ENCODE data around the gene CDKN2C.

CDKN2C gene

DNA sequence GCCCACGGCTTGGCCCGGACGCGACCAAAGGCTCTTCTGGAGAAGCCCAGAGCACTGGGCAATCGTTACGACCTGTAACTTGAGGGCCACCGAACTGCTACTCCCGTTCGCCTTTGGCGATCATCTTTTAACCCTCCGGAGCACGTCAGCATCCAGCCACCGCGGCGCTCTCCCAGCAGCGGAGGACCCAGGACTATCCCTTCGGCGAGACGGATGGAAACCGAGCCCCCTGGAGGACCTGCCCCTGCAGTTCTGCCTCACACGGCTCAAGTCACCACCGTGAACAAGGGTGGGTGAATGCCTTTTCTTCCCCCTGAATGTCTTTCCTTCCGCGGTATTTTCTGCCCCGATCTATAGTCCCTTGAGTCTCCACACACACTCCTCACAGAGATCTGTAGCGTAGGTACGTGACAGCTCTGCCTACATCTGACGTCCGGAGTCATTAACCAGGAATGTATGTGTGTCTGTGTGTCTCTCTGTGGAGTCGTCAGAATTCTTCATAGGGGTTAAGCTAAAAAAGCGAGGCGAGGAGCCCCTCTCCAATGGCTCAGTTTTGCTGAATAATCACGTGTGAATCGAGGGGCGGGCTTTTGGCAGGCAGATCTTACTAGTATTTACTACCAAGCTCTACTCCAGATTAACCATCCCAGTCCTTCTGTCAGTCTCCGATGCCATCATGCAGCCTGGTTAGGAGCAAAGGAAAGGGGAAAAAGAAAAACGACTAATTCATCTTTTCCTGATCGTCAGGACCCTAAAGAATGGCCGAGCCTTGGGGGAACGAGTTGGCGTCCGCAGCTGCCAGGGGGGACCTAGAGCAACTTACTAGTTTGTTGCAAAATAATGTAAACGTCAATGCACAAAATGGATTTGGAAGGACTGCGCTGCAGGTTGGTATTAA, at the start of gene CDKN2C:
CDKN2C (plus strand) TSS at position 635 of the 898 bp plus-strand sequence; CDS start at position 759, 124 bp downstream.
- TF ChIP-seq, protein P1, sequence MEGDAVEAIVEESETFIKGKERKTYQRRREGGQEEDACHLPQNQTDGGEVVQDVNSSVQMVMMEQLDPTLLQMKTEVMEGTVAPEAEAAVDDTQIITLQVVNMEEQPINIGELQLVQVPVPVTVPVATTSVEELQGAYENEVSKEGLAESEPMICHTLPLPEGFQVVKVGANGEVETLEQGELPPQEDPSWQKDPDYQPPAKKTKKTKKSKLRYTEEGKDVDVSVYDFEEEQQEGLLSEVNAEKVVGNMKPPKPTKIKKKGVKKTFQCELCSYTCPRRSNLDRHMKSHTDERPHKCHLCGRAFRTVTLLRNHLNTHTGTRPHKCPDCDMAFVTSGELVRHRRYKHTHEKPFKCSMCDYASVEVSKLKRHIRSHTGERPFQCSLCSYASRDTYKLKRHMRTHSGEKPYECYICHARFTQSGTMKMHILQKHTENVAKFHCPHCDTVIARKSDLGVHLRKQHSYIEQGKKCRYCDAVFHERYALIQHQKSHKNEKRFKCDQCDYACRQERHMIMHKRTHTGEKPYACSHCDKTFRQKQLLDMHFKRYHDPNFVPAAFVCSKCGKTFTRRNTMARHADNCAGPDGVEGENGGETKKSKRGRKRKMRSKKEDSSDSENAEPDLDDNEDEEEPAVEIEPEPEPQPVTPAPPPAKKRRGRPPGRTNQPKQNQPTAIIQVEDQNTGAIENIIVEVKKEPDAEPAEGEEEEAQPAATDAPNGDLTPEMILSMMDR (IDR thresholded peaks at IDR 0.05; ENCODE audit: borderline replicate concordance, insufficient read depth, low read depth, low read length): 0 out of 2 replicates have a peak, but pooled peaks have one; percentile 9

DNA sequence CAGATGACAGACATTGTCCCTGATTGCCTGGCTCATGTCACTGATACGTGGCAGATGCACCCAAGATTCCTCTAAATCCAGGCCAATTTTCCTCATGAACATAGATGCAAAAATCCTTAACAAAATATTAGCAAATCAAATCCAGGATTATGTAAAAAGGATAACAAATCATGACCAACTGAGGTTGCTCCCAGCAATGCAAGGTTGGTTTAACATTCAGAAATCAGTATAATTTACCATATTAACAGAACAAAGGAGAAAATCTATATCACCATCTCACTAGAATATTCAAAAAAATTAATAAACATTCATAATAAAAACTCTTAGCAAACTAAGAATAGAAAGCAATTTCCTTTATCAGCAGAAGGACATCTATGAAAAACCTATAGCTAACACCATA, 49.6 kb upstream of the CDKN2C start:
- H3K4me3 ChIP-seq (ENCODE audit: low read depth, low read length): no peak overlapping the region
- TF ChIP-seq, protein P1 (IDR thresholded peaks at IDR 0.05; ENCODE audit: borderline replicate concordance, insufficient read depth, low read depth, low read length): no peak

More for the DNA sequence above, at the start of gene CDKN2C:
- H3K4me3 ChIP-seq (ENCODE audit: low read depth, low read length): peak within 1 kb of the TSS; percentile 69

DNA sequence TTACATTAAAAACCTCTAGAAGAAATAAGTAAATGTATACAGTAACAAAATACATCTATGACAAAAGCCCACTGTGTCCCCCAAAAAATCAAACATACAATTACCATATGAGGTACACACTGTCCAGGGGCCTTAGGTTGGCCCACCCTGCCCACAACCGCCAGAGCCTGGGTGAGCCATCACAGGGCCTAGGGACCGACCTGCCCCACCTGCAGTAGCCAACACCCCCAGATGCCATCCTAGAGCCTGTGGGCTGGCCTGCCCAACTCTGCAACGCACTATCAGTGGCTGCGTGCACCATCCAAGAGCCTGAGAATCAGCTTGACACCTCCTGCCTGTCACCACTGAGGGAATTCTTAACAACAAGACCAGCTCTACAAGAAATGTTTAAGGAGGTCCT, 49.0 kb upstream of the CDKN2C start:
- no peak overlapping the region for H3K4me3 ChIP-seq (ENCODE audit: low read depth, low read length)
- TF ChIP-seq, protein P1 (IDR thresholded peaks at IDR 0.05; ENCODE audit: borderline replicate concordance, insufficient read depth, low read depth, low read length): no peak

DNA sequence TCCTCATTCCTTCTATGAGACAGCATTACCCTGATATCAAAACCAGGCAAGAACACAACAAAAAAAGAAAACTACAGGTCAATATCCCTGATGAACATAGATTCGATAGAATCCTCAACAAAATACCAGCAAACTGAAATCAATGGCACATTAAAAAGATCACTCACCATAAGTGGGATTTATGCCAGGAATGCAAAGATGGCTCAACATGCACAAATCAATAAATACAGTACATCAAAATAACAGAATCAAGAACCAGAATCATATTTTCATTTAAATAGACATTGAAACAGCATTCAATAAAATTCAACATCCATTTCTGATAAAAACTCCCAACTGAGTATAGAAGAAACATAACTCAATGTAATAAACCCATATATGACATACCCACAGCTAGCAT, 46.5 kb upstream of the CDKN2C start:
- H3K4me3 ChIP-seq (ENCODE audit: low read depth, low read length): no peak overlapping the region
- TF ChIP-seq, protein P1 (IDR thresholded peaks at IDR 0.05; ENCODE audit: borderline replicate concordance, insufficient read depth, low read depth, low read length): no peak

DNA sequence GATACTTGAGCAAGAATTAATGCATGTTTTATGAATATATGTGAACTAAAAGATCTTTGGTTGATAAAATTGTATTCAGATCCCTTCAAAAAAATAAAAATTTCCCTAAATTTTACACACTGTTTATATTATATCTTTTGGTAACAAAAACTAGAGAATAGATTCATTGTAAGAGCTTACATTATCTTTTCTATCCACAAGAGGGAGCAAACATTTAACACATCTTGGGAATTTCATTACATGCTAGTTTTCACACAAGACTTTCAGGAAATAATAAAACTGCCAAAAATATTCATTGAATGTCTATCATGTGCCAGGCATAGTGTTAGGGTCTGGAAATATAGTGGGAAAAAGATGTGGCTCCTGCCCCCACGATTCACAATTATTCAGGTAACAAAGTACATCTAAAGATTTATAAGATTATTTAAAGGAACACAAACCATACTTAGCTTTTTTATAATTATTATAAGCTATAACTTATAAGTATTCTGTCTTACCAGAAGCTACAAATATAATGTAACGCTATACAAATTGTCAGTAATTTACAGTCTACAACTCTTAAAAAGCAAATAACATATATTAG, 40.6 kb upstream of the CDKN2C start:
- no peak overlapping the region for H3K4me3 ChIP-seq (ENCODE audit: low read depth, low read length)
- TF ChIP-seq, protein P1 (IDR thresholded peaks at IDR 0.05; ENCODE audit: borderline replicate concordance, insufficient read depth, low read depth, low read length): no peak

DNA sequence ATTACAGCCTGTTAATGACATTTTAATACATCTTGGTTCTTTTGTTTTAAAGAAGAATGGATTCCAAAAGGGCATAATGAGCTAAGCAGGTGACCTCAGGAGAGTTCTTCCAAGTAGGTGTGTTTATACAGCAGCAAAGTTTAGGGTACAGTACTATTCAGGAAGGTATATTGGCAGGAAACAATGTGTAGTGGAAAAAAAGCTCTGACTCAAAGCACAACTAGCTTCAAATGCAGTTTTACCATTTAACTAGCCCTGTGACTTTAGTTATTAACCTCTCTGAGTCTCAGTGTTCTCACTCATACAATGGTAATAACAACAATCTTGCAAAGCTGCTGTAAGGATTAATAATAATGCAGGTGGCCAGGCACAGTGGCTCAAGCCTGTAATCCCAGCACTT, 39.9 kb upstream of the CDKN2C start:
- TF ChIP-seq, protein P1 (IDR thresholded peaks at IDR 0.05; ENCODE audit: borderline replicate concordance, insufficient read depth, low read depth, low read length): no peak
- H3K4me3 ChIP-seq (ENCODE audit: low read depth, low read length): no peak overlapping the region

Data from GM12875 (cell line).